Spleen (tissue), 11 donors: ENCODE data around the gene IFNA17. TPM values are rescaled to one million over a fixed set of nuclear protein-coding genes. Genes with fewer than 3 reads are reported as not detected.
A peak's percentile ranks its signal among the peaks of the same experiment; 100 is the strongest.
"Not testable (repeated sequence)": the region's sequence is repeated elsewhere in the genome, so short reads cannot be mapped to it uniquely, and the experiment has no call there.

ENCODE experiments used
- DNase-seq: peaks from one replicate; pipeline ENCODE4 v3.0.0-alpha.2; 2020
- H3K27ac ChIP-seq, 8 donors: fragments of 200-600 bp; sonication (generic) in 7 of 8; 1 replicate in 4 of 8; 2 replicates in 4 of 8; pipeline versions ENCODE4 v1.5.0 to v1.8.0; 2016 to 2021; ENCODE audit warnings: inconsistent platforms in 4 of 8, mild to moderate bottlenecking in 4 of 8, moderate library complexity in 1 of 8
- H3K27me3 ChIP-seq, 7 donors: fragments of 200-600 bp; sonication (generic) in 6 of 7; replicated peaks in 1 of 7; 1 replicate in 4 of 7; 2 replicates in 3 of 7; pipeline versions ENCODE4 v1.5.0 to v1.8.0; 2016 to 2021; ENCODE audit warnings: inconsistent platforms in 3 of 7, mild to moderate bottlenecking in 1 of 7
- H3K36me3 ChIP-seq, 6 donors: fragments of 200-600 bp; sonication (generic) in 5 of 6; 1 replicate in 4 of 6; 2 replicates in 2 of 6; pipeline versions ENCODE4 v1.5.0 to v1.8.0; 2016 to 2021; ENCODE audit warnings: inconsistent platforms in 2 of 6
- H3K4me1 ChIP-seq, 6 donors: fragments of 200-600 bp; sonication (generic) in 5 of 6; 1 replicate in 3 of 6; 2 replicates in 3 of 6; pipeline versions ENCODE4 v1.5.0 to v1.8.0; 2016 to 2021; ENCODE audit warnings: inconsistent platforms in 3 of 6
- H3K4me3 ChIP-seq, 8 donors: fragments of 200-600 bp; sonication (generic) in 7 of 8; 1 replicate in 4 of 8; 2 replicates in 4 of 8; pipeline versions ENCODE4 v1.5.0 to v1.8.0; 2016 to 2021; ENCODE audit warnings: inconsistent platforms in 4 of 8, mild to moderate bottlenecking in 4 of 8, moderate library complexity in 2 of 8
- H3K9me3 ChIP-seq, 8 donors: fragments of 200-600 bp; sonication (generic) in 7 of 8; 1 replicate in 4 of 8; 2 replicates in 4 of 8; pipeline versions ENCODE4 v1.5.0 to v1.8.0; 2016 to 2021; ENCODE audit warnings: inconsistent platforms in 4 of 8
- WGBS, 5 donors: extraction: QIAGEN DNeasy Blood & Tissue Kit in 3 of 5; methylation state at CpG; one replicate each; pipeline versions ENCODE4 v1.1.5 to v1.1.7; 2013 to 2018; 5-methylcytosine and 5-hydroxymethylcytosine counted together
- intact Hi-C: fragments of 100-400 bp; cut with DNase I; formaldehyde crosslinking; loops from one replicate; pipeline ENCODE4 v1.15.0; 2023; ENCODE audit warnings: low total_unique reads
- polyA plus RNA-seq, 3 donors: library from polyadenylated mRNA; stranded (reverse); fragments of 200-250 nt; gene quantifications; one replicate each; pipeline ENCODE4 v1.2.1, GENCODE V29; 2013
- total RNA-seq, 7 donors: library from RNA; depleted of rRNA in 3 of 7; stranded (reverse); fragments of >200 nt in 3 of 7; fragmentation: NEBNext Ultra II Directional in 4 of 7; extraction: Animal tissue kit (Norgen Biotek cat#: 25700) in 4 of 7; gene quantifications; one replicate each; pipeline versions ENCODE4 v1.1.0 to v1.2.1, GENCODE V29; 2016 to 2021
- TF ChIP-seq, protein P1 (sequence below), 11 experiments: fragments of 200-600 bp in 7 of 11; fragments of 450-650 bp in 4 of 11; sonication (generic) in 4 of 11; IDR thresholded peaks in 8 of 11; conservative IDR thresholded peaks in 3 of 11; 1 replicate in 7 of 11; 2 replicates in 4 of 11; pipeline versions ENCODE4 v1.4.0 to v1.8.0; 2016 to 2021; ENCODE audit warnings: antibody characterized with exemption in 11 of 11, inconsistent platforms in 4 of 11, mild to moderate bottlenecking in 1 of 11
- donor health status: healthy with polysubstance abuse.
- donor health status: DM: no; HTN: no; CAD: no; lungs with moderate emphysema.
- donor health status: DM: no; HTN: no; CAD: no.
- donor health status: Bipolar disorder and iron deficiency.
- donor health status: healthy.
- donor health status: DM: no; HTN: no; CAD: no.
- donor health status: DM: yes; HTN: yes; CAD: no.

IFNA17 gene
- total and polyA plus RNA-seq, 10 donors, result not detected

DNA sequence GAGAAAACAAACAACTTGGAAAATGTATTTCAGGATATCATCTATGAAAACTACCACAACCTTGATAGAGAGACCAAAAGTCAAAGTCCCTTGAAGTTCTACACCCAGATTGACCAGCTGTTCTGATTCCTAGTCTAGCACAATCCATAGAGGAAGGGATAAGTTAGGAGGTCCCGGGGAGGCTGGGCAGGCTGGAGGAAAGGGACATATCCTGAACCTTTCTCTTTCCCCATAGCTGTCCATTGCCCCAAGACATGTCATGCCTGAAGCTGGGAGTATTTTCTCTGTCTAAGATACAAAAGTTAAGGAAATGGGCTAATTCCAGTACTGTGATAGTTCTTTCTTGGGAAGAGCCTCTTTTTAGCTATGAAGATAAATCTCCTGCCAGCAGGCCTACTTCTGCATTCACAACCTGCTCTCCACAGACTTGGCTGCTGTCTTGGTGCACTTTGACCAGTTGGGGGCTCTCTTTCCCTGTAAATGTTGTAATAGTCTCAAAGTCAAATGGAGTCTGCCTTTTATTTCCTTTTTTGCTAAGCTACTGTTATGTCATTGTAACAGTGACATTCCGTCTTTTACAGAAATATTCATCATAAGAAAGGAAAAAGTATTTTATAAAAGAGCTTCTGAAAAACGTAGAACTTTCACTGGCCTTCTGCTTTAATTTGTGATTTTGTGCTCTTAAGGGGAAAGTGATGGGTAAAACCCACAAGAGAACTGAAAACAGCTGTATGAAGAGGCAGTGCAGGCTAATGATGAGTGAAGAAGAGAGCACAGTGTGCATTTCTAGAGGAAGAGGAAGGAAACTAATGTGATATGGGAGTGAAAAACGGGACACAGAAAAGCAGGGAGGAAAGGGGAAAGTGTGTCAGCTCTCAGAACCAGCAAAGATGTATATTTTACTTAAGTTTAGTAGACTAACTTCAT lies 44.9 kb downstream of the IFNA17 start:
- H3K4me3 ChIP-seq, H3K27me3 ChIP-seq, intact Hi-C loops, DNase-seq, H3K36me3 ChIP-seq, H3K27ac ChIP-seq, H3K9me3 ChIP-seq, H3K4me1 ChIP-seq: not testable (repeated sequence)
- WGBS, 5 donors, result 28 to 38% (median 30%) methylated on average over 4 of the region's 4 CpGs
- TF ChIP-seq, protein P1, sequence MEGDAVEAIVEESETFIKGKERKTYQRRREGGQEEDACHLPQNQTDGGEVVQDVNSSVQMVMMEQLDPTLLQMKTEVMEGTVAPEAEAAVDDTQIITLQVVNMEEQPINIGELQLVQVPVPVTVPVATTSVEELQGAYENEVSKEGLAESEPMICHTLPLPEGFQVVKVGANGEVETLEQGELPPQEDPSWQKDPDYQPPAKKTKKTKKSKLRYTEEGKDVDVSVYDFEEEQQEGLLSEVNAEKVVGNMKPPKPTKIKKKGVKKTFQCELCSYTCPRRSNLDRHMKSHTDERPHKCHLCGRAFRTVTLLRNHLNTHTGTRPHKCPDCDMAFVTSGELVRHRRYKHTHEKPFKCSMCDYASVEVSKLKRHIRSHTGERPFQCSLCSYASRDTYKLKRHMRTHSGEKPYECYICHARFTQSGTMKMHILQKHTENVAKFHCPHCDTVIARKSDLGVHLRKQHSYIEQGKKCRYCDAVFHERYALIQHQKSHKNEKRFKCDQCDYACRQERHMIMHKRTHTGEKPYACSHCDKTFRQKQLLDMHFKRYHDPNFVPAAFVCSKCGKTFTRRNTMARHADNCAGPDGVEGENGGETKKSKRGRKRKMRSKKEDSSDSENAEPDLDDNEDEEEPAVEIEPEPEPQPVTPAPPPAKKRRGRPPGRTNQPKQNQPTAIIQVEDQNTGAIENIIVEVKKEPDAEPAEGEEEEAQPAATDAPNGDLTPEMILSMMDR (IDR thresholded peaks at IDR 0.05 in 8 of 11, conservative IDR thresholded peaks at IDR 0.05 in 3 of 11), result peak in 7 of 11 experiments; percentile 26 to 65 (median 57)

Other genes starting within 250 kb of the IFNA17 start
- 10 to 100 TPM in 2 of 7 donors, 1 to 10 TPM in 5; 5.9 to 18.0 (median 7.9) TPM for gene HACD4, start 196.6 kb downstream of the IFNA17 start, total RNA-seq
- 1 to 10 TPM; 1.6 to 3.0 (median 2.4) TPM for gene HACD4, start 196.6 kb downstream of the IFNA17 start, polyA plus RNA-seq
- not detected for gene IFNB1, start 150.3 kb downstream of the IFNA17 start, total RNA-seq
- gene IFNB1, start 150.3 kb downstream of the IFNA17 start, polyA plus RNA-seq, result not detected
- gene IFNW1, start 86.4 kb downstream of the IFNA17 start, total RNA-seq, result not detected
- not detected for gene IFNW1, start 86.4 kb downstream of the IFNA17 start, polyA plus RNA-seq
- gene IFNA21, start 61.6 kb downstream of the IFNA17 start, total RNA-seq, result not detected
- gene IFNA21, start 61.6 kb downstream of the IFNA17 start, polyA plus RNA-seq, result not detected
- gene IFNA4, start 40.6 kb downstream of the IFNA17 start, total RNA-seq, result not detected
- gene IFNA4, start 40.6 kb downstream of the IFNA17 start, polyA plus RNA-seq, result not detected
- not detected for gene IFNA7, start 26.0 kb downstream of the IFNA17 start, total RNA-seq
- not detected for gene IFNA7, start 26.0 kb downstream of the IFNA17 start, polyA plus RNA-seq
- not detected for gene IFNA10, start 21.1 kb downstream of the IFNA17 start, total RNA-seq
- not detected for gene IFNA10, start 21.1 kb downstream of the IFNA17 start, polyA plus RNA-seq
- not detected for gene IFNA16, start 10.9 kb downstream of the IFNA17 start, total RNA-seq
- gene IFNA16, start 10.9 kb downstream of the IFNA17 start, polyA plus RNA-seq, result not detected
- gene IFNA14, start 11.8 kb upstream of the IFNA17 start, total RNA-seq, result not detected
- not detected for gene IFNA14, start 11.8 kb upstream of the IFNA17 start, polyA plus RNA-seq
- gene IFNA5, start 77.1 kb upstream of the IFNA17 start, total RNA-seq, result 1 to 10 TPM in 1 of 7 donors, not detected in 6; 1.2 TPM
- not detected for gene IFNA5, start 77.1 kb upstream of the IFNA17 start, polyA plus RNA-seq
- gene KLHL9, start 107.2 kb upstream of the IFNA17 start, total RNA-seq, result 10 to 100 TPM; 21.5 to 32.7 (median 27.8) TPM
- gene KLHL9, start 107.2 kb upstream of the IFNA17 start, polyA plus RNA-seq, result 10 to 100 TPM in 1 of 3 donors, 1 to 10 TPM in 2; 7.7 to 11.4 (median 8.3) TPM
- gene IFNA6, start 122.7 kb upstream of the IFNA17 start, total RNA-seq, result under 1 TPM in 1 of 7 donors, not detected in 6; 0.23 TPM
- not detected for gene IFNA6, start 122.7 kb upstream of the IFNA17 start, polyA plus RNA-seq
- gene IFNA13, start 139.8 kb upstream of the IFNA17 start, total RNA-seq, result 1 to 10 TPM in 1 of 7 donors, under 1 TPM in 3, not detected in 3; 0.25 to 1.7 (median 0.90) TPM
- under 1 TPM in 1 of 3 donors, not detected in 2; 0.17 TPM for gene IFNA13, start 139.8 kb upstream of the IFNA17 start, polyA plus RNA-seq
- gene IFNA2, start 157.2 kb upstream of the IFNA17 start, total RNA-seq, result under 1 TPM in 2 of 7 donors, not detected in 5; 0.86 to 0.88 TPM
- gene IFNA2, start 157.2 kb upstream of the IFNA17 start, polyA plus RNA-seq, result not detected
- not detected for gene IFNA8, start 180.9 kb upstream of the IFNA17 start, total RNA-seq
- gene IFNA8, start 180.9 kb upstream of the IFNA17 start, polyA plus RNA-seq, result not detected
- gene IFNA1, start 212.2 kb upstream of the IFNA17 start, total RNA-seq, result not detected
- not detected for gene IFNA1, start 212.2 kb upstream of the IFNA17 start, polyA plus RNA-seq